ENCODE measurements around the gene DACT3.
A peak's percentile ranks its signal among the peaks of the same experiment; 100 is the strongest.

DACT3 gene

DNA sequence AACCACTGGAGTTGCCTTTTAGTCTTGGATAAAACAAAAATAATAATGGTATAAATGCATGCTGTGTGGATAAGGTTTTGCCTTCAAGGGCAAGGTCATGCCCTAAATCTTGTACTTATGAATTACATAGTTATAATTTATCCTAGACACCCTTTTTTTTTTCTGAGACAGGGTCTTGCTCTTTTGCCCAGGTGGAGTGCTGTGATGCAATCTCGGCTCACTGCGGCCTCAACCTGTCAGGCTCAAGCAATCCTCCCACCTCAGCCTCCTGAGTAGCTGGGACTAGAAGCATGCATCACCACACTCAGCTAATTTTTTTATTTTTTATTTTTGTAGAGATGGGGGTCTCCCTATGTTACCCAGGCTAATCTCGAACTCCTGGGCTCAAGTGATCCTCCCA, 7.7 kb upstream of the DACT3 start:
- no peak for DNase-seq (ENCODE audit: low spot score)

GRCh38 chr19:46665072-46665471, 4.1 kb upstream of the DACT3 start:
- DNase-seq (ENCODE audit: low spot score): no peak

DNA sequence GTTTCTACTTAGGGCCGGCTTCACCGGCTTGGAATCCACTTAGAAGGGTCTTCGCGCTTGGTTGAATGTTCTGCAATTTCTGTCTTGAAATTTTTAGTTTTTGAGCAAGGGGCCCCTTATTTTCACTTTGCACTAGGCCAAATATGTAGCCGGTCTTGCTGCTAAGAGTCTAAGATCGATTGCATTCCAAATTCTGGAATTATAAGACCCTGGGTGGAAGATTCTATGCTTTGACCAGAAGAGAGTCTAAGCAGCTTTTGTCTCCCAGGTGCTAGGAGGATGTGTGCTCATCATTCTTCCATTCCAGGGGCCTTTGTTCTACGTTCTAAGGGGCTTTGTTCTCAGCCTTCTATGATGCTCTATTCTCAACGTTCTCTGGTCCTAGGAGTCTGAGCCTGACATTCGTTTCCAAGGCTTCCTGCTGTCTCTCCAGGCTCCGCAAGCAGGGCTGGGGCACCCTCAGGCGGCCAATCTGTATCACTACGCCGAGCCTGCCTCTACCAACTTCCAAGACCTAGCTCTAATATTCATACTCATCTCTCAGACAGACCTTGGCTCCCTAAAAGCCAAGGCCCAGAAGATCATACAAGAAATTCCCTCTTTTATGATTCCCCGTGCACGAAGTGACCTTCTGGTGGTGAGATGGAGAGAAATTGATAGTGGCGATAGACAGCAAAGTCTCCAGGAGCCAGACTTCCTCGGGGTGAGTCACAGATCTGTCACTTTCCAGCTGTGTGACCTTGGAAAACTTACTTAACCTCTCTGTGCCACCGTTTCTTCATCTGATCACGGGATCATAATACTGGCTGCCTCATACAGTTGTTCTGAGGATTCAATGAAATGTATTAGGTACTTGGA, 982 bp upstream of the DACT3 start:
- peak; percentile 96 for DNase-seq (ENCODE audit: low spot score)

DNA sequence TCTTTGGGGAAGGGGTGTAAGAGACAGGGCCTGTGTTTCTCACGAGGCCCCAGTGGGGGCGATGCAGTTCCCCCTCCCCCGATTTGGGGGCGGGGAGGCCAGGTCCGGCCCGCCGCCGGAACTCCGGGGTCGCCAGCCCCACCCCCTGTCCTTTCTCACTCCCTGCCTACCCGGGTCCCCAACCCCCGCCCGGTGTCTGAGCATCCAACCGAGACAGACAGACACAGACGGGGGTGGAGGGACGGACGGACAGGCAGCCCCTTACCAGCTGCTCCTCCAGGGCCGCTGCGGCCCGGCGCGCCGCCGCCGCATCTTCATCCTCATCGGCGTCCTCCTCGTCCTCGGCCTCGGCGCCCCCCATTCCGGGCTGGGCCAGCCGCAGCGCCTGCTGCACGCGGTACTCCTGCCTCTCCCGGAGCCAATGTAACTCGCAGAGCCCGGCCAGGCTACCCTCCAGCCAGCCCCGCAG, 397 bp downstream of the DACT3 start:
- DNase-seq (ENCODE audit: low spot score): no peak

DNA sequence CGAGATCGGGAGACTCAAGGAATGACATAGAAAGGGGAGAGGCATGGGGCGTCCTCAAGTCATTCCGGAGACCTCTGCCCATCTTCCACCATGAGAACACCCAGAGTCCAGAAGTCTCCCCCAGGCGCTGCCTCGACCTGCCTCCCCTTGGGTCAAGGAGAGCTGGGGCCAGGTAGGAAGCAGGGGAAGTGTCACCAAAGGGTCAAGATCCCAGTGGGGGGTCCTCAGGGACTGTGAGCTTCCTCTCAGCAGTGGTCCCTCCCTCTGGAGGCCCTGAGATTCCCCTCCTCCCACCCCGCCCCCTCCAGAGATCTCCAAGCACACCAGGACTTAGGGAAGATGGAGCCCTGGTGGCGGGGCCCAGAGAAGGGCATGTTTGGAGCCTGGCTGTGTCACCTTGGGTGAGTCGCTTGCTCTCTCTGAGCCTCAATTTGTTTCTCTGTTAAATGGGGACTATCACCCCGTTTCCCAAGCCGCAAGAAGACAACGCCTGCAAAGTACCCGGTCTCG, 919 bp downstream of the DACT3 start:
- DNase-seq (ENCODE audit: low spot score): peak; percentile 45

DNA sequence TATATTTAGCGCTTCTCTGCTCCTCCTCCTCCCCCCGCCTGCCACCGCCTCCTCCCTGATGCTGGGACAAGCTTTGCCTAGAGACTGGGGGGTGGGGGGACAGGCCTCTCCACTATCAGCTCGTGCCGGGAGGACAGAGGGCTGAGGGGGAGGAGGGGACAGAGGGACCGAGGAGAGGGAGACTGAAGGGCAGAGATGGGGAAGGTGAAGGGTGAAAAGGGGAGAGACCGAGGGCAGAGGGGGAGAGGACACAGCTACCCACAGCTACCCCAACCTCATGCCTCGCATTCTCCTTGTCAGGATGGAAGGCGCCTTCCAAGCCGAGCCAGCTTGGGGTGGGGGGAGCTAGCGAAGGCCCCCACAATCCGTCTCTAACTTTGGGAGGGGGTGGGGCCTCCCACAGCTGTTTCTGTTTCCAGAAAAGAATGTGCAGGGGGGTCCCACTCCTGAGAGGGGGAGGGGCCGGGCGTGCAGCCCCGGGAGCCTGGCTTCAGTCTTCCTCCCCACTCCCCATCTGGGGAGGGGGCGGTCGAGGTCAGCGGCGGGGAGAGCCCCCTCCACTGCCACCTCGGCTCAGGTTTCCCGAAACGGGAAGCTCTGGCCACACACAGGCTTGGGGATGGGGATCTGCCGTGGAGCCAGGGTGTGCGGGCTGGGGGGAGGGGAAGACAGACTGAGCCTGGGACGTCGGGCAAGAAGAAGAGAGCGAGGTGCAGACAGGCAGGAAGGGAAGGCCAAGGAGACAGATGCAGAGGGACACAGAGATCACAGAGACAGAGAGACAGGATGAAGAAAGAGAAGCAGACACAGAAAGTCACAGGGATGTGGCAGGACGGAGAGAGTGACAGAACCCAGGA, 1.6 kb downstream of the DACT3 start:
- no peak for DNase-seq (ENCODE audit: low spot score)

DNA sequence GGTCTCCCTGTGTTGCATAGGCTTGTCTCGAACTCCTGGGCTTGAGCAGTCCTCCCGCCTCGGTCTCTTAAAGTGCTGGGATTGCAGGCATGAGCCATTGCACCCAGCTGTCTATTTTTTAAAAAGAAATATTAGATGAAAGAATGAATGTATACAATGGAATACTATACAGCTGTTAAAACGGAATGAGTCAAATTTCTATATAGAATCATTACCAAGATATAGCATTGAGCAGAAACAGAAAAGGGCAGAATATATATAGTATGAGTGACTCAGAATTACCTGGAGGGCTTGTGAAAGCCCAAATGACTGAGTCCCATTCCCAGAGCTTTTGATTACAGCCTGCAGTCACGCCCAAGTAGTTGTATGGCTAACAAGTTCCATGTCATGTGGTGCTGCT, 4.4 kb downstream of the DACT3 start:
- DNase-seq (ENCODE audit: low spot score): no peak

DNA sequence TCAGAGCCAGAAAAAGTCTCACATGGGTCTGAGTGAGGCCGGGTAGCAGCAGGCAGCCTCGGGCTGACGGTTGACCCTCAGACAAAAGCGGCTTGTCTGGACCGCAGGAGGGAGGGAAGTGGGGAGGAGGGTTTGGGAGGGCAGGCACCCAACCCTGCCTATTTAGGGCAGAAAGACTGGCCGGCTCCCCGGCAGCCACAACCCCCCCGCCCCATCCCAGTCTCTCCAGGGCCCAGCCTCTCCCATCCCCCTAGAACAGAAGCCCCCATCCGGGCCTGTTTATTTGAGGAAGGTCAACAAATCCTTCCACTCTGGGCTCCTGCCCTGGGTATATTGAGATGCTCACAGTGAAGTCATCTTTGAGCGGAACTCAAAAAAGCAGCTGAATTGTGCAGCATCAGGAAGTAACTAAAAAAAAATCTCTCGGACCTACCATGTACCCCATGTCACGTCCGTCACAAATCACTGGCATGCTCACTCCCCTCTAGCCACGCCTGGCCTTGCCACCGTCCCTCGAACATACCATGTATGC, 6.3 kb downstream of the DACT3 start:
- peak; percentile 87 for DNase-seq (ENCODE audit: low spot score)

- no peak for DNase-seq (ENCODE audit: low spot score)
Observed at GRCh38 chr19:46650445-46650844, 10.5 kb downstream of the DACT3 start.

DNA sequence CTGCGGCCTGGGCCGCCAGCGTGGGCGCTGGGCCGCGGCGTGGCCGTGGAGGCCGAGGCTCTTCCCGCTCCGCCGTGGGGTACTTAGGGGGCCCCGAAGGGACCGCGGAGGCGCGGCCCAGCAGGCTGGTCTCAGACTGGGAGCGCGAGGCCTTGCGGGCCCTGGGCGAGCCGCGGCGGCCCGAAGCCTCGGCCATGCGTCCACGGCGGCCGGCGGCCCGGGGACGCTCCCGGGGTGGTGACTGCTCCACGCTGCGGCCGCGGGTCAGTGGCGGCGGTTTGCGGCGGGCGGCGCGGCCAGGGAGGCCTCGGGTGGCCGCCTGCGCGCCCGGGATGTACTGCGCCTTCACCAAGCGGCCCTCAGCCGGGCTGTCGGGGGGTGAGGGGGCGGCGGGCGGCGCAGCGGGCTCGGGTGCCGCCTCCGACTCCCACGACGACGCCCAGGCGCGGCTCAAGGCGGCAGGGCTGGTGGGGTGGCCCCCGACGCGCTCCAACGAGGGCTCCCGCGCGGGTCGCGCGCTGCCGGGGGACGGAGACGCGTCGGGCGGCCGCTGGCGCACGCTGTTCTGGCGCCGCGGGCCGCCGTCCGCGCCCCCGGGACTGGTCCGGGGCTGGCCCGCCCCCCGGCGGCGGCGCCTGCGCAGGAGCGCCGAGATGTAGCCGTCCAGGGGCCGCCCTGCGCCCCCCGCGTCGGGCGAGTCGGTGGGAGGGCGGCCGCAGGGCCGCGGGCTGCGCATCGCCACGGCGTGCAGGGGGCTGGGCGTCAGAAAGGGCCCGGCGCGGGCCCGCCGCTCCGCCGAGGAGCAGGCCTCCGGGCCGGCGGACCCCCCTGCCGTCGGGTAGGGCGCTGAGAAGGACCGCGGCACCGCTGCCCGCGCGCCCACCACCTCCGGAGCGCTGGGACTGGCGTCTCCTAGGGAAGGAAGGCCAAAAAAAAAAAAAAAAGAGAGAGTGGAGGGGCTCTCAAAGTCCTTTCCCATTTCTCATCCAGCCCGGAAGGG, 11.7 kb downstream of the DACT3 start:
- DNase-seq (ENCODE audit: low spot score): no peak

DNA sequence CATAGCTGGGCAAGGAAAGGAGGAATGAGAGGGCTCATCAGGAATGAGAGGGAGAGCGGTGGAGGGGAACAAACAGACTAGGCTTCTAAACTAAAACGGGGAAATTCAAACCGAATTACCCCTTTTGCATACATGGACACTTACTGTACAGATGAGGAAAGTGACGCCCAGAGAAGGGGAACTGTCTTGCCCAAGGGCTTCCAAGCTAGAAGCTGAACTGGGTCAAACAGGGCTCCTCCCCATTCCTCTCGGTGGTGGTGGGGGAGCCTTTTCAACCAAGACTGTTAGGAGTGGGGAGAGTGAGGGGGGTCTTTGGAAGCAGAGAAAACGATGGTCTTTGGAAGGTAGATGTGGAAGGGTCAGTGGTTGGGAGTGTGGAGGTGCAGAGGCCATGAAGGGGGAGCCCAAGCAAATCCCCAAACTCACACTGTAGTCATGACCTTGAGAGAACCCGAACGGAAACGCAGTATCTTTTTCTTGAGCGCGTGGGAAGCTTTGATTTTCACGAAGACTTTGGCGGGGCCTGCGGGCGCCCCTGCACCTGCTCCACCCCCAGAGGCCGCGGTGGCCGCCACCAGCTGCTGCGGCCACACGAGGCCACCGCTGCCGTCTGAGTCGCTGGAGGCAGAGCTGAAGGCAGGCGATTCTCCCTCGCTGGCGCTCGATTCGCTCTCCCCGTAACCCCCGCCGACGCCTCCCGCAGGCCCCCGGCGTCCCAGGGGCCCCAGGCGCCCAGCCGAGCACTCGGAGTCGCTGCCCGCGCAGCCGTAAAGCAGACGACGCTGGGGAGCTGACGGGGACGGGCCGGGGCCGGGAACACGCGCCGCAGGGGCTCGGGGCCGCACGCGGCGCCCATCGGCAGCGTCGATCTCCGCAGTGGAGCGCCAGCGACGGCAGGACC, 12.7 kb downstream of the DACT3 start:
- no peak for DNase-seq (ENCODE audit: low spot score)

DNA sequence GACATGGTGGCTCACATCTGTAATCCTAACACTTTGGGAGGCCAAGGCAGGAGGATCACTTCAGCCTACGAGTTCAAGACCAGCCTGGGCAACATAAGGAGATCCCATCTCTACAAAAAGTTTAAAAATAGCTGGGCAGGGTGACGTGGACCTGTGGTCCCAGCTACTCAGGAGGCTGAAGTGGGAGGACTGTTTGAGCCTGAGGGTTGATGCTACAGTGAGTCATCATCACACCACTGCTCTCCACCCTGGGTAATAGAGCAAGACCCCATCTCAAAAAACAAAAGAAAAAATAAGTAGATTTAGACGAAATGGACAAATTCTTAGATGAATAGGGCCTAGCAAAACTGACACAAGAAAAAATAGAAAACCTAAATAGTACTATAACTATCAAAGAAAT, 14.6 kb downstream of the DACT3 start:
- DNase-seq (ENCODE audit: low spot score): no peak

DNA sequence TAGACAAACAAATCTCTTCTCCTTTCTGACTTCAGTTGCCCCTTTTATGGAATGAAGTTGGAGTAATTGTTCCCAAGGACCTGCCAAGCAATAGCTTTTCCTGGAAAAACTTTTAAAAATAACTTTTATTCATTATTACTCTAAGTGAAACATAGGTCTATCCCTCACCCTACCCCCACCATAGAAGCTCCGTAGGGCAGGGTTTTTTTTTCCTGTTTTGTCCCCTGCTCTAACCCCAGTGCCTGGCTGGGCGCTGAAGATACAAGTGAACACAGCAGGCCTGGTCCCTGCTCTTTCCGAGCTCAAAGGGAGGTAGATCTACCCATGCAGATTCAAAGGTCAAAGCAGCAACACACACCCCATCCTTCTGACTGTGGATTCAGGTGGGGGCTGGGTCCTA, 16.3 kb downstream of the DACT3 start:
- DNase-seq (ENCODE audit: low spot score): no peak

- DNase-seq (ENCODE audit: low spot score): no peak
Observed at GRCh38 chr19:46640656-46641055, 20.3 kb downstream of the DACT3 start.

GRCh38 chr19:46639358-46640182, 21.4 kb downstream of the DACT3 start:
- no peak for DNase-seq (ENCODE audit: low spot score)

DNA sequence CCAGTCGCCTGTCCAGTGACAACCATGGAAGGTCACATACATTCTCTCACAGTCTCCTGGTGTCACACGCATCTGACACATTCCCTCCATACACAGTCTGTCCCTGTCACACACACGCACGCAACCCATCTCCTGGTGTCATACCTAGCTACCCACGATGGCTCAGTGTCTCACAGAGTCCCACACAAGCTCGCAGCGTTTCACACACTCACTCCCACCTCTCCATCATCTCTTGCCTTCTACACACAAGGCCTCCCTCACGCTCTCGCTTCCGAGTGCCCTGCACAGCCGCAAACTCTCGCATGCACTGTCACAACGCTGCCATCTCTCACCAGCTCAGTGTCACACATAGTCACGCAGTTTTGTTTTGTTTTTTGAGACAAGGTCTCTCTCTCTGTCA, 23.8 kb downstream of the DACT3 start:
- DNase-seq (ENCODE audit: low spot score): peak; percentile 41

DNA sequence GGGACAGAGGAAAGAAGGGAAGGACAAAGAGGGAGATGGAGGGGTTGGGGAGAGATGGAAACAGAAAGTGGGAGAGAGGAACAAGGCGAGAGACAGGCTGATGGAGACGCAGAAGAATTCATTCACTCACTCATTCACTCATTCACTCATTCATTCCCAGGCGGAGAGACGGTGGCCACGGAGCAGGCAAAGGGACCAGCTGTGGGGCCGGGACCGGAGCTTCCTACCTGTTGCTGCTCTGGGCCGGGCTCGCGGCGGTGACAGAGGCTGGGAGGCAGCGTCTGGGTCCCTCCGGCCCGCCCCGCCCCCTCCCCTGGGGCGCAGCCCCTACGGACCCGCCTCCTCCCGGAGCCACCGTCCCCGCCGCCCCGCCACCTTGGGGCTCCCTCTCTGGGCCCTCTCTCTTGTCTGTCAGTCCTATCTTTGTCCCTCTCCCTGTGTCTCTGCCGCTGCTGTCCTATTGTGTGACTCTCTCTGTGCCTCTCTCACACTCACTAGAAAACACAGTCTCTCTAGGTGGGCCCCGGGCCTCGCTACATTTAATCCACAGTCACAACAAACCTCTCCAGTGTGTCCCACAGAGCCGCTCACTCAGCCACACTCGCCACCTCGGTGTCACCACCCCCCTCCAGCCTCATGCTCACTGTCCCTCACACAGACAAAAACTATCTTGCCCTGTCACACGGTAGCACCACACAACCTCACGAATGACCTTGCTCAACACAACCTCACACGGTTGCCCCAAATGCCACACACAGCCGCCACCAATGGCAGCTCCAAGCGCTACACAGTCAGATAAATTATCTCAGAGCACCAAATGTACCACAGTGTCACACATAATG, 24.8 kb downstream of the DACT3 start, which contains the start of gene GNG8:
Gene GNG8, minus strand, starts transcription at position 283 of the 842 bp plus-strand sequence. CDS start 1,520 bp downstream, outside the sequence.
- DNase-seq (ENCODE audit: low spot score): no peak

DNA sequence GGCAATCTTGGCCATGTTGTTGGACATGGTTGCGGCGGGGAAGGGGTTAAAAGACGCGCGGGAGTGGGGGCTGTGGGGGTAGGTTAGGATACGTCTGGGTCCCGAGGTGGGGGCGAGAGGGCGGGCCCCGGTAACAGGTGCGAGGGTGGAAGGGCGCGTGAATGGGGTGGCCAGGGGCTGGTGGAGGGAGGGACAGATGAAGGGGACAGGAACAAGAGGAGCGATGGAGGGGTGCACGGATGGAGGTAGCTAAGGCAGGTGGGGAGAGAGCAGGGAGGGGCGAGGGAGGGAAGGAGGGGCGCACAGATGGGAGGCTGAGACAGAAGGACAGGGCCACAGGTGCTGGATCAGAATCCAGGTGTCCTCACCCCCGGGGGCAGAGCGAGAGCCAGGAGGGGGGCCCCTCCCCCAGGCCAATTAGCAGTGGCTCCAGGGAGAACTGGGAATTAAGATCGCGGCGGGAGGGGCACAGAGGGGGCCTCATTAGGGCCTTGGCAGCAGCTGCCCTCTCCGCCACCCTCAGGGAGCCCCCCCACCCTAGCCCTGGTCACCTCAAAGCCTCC, 26.2 kb downstream of the DACT3 start:
- DNase-seq (ENCODE audit: low spot score): no peak
